NCI-H1105 treated with DMSO at 0.1 percent for 48 hours (cell line): Measurements from ENCODE around the gene FOXL2.

Experiments
- DNase-seq: peaks from one replicate; lab custom pipeline; 2025; lab: John Stamatoyannopoulos, UW

The FOXL2 gene

DNA sequence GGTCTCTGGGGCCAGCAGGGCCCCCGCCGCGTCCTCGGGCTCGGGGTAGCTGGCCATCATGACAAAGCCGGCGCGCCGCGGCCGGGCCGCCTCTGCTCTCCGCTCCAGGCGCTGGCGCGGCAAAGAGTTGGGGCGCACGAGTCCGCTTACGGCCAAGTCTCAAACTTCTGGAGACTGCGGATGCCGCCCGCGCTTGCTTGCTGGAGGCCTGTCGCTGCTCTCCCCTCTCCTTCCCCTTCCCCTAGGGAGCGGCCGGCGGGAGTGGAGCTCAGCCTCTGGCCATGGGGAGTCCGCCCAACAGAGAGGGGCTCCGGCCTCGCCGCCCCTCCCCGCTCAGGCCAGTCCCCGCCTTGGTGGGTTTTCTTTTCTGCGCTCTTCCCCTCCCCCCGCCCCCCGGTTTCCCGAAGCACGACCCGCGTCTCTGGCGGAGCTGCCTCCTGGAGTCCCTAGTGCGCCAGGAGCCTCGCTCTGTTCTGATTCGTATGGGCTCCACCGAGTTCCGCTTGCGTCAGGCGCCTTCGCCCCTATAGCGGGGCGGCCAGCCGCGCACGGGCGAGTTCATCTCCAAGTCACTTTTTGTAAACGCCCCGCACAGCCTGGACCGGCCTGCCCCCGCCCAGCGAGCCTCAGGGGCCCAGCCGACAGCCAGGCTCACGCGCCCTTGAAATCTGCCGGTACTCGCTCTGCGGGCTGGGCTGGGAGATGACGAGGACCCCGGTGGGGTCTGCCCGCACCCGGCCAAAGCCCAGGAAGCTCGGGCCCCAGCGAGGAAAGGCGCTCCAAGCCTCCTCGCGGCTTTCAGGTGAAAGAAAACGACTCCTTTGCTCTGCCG lies at the start of gene FOXL2, which contains the start of gene FOXL2NB:
FOXL2 (minus strand) TSS at position 475 of the 832 bp plus-strand sequence; CDS start at position 60, 415 bp downstream.
FOXL2NB (plus strand) TSS at position 555 of the 832 bp plus-strand sequence; CDS start at position 703, 148 bp downstream.
- peak; percentile 47 for DNase-seq

DNA sequence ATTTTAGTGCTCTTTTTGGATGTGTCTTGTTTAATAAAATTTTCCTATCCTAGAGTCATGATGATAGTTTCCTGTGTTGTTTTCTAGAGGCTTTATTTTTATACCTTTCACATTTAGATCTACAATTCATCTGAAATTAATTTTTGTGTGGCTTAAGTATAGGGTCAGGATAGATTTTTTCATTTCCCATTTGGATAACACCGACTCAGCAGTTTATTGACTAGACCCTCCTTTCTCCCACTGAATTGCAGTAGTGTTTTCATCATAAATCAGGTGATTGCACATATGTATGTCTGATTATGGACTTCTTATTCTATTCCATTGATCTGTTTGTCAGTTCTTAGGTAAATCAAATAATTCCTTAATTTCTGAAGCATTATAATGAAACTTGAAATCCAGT lies 48.8 kb upstream of the FOXL2 start:
- DNase-seq, result no peak

DNA sequence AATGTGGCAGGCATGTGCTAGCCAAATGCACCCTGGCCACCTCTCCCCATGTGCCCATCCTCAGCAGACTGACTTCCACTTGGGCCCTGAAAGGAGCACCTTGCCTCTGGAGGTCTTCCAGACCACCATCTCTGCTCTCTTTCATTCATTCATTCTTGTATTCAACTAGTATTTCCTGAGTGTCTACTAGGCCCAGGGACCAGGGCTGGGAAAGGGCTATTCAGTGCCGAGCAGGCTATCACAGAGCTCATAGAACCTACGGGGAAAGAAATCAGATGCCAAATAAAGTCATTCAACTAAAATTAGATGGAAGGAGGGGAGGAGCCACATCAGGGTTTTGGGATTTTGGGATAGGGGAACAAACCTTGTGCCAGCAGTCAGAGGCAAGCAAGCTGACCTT lies 40.2 kb upstream of the FOXL2 start:
- DNase-seq, result no peak

DNA sequence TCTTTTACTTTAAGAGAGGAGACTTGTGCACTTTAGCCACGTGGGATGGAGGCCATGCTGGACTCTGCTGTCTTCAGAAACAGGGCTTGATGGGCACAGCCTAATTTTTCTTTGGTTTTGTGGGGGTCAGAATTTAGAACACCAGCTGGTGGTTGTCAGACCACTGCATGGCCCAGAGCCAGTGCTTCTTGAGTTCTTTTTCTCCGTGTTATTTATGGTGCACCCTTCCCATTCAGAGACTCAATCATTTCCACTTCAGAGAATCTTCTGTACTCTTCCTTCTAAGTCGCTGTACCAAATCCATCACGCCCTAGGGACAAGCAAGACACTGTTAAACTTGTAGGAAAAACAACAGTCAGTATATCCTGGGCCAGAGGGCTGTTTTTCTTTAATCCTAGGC lies 39.0 kb upstream of the FOXL2 start:
- no peak for DNase-seq

- DNase-seq, result no peak
Measured at GRCh38 chr3:138984816-138985215, 37.9 kb upstream of the FOXL2 start.

- DNase-seq, result no peak
Measured at GRCh38 chr3:138976047-138976446, 29.1 kb upstream of the FOXL2 start.

GRCh38 chr3:138975351-138975750 lies 28.4 kb upstream of the FOXL2 start:
- DNase-seq, result no peak

DNA sequence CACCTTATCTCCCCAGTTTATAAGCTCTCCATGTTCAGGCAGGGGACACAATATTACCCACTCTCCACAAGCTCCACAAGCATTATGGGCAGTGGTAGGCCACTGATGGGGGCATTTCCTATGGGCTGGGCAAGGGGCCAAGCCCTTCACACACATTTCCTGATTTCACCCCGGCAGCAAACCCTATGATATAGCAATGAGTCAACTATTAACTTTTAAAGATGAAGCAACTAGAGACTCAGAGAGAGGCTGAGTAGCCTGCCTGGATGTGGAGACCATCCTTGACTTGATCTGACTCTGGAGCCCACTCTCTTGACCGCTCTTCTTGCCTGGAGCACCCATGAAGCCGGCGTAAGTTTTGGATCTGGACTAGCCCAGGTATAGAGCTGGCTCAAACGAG lies 27.5 kb upstream of the FOXL2 start:
- no peak for DNase-seq

GRCh38 chr3:138972941-138973340 lies 26.0 kb upstream of the FOXL2 start:
- DNase-seq, result no peak

DNA sequence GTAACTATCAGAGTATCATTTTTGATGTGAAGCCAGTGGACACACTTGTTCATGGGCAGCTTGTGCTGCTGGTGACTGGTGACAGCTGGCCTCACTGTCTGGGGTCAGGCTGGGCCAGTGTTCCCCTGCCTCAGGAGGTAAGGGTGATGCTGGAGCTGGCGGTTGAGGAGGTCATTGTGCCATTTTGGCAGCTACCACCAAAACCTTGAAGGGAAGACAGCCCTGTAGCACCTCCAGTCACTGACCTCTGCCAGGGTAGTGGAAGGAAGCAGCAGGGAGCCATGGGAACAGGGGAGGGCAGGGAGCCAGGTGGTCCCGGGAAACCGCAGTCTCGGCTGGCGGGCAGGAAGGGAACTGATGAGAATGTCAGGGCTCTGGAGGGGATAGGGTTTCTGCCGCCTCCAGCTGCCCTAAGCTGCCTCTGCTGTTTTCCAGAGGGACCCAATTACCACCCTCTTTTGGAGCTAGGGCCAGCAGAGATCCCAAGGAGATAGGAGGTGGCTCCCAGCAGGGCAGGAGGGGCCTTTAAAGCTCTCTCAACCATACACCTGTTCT lies 24.9 kb upstream of the FOXL2 start:
- DNase-seq, result no peak

- no peak for DNase-seq
Measured at GRCh38 chr3:138964923-138965322, 18.0 kb upstream of the FOXL2 start.

- DNase-seq, result no peak
Measured at GRCh38 chr3:138964264-138964663, 17.3 kb upstream of the FOXL2 start.

- no peak for DNase-seq
Measured at GRCh38 chr3:138962854-138963560, 16.1 kb upstream of the FOXL2 start.

DNA sequence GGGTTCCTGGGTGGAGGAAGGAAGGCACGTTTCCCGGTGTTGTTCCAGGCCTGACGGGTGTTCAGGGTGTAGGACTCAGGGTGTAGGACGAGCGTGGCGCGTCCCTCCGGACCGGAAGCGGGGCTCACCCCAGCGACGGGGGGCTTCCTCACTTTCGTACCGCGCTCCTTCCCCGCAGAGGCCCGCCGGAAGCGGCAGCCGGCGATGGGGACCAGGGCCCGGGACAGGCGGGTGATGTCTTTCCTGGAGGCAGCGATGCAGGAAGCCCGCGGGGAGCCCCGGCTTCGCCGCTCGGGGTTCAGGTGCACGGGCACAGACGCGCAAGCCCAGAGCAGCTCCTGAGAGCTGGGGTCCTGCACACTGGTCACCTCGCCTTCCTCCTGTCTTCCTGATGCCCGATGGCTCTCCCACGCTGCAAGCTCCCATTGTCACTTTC lies 13.5 kb upstream of the FOXL2 start:
- DNase-seq, result no peak

DNA sequence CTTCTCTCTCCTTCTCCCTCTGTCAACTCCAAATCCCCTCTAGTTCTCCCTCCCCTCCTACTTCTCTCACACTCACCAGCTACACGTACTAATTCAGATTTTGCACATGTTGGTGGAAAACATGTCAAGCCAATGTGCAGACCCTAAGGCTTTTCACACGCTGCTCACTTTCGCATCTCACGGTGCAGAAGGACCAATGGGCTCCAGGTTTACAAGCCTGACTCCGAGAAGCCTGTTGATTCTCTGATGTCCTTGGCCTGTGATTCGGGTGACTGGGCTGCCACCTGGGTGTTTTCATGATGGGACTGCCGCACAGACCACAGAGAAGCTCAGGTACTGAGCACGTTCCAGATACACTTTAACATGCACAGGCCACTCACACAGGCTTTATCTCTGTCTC lies 3.8 kb upstream of the FOXL2 start:
- DNase-seq, result no peak

- DNase-seq, result peak; percentile 45
Measured at GRCh38 chr3:138950006-138950644, 3.2 kb upstream of the FOXL2 start.

- no peak for DNase-seq
Measured at GRCh38 chr3:138949445-138950005, 2.6 kb upstream of the FOXL2 start.

DNA sequence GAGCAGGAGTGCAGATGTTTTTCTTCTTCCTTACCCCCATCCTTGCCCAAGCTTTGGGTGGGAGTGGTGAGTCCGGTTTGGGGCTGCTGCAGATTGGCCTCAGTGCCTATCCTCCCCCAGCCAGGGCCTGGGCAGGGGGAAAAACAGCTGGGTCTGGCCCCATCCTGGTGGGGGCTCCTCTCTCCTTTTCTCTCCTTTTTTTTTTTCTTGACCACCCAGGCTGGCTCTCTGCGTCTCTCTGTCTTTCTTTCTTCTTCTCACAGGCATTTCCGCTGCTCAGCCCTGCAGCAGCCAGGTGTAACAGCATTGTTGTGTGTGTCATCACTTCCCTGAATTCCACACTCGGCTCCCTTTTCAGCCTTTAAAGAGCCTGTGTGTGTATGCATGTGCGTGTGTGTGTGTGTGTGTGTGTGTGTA lies 2.1 kb upstream of the FOXL2 start:
- DNase-seq, result no peak

DNA sequence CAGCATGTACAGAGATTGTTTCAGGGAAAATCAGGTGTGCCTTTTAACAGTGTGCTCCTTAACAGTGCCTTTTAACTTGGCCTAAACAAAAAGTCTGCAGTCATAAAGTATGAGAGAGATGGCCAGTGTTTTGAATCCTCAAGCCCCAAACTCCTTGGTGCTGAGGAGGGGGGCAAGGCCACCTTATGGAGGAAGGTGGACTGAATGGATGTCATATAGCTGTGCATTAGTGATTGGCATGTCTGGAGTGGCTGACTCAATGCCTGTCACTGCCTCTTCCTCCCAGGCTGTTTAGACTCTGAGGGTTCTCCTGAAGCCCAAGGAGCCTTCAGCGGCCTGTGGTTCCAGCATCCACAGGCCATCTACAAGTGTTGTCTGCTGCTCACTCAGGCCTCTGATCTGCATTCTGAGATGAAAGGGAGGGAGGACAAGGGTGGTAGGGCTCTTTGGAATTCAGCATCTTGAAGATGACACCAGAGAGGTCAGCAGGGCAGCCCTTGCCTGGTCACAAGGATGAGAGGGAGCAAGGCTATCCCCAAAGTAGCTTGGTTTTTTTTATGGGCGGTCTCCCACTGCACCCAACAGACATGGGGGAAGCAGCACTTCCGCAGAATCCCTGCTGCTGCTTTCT lies 1.5 kb upstream of the FOXL2 start:
- no peak for DNase-seq

DNA sequence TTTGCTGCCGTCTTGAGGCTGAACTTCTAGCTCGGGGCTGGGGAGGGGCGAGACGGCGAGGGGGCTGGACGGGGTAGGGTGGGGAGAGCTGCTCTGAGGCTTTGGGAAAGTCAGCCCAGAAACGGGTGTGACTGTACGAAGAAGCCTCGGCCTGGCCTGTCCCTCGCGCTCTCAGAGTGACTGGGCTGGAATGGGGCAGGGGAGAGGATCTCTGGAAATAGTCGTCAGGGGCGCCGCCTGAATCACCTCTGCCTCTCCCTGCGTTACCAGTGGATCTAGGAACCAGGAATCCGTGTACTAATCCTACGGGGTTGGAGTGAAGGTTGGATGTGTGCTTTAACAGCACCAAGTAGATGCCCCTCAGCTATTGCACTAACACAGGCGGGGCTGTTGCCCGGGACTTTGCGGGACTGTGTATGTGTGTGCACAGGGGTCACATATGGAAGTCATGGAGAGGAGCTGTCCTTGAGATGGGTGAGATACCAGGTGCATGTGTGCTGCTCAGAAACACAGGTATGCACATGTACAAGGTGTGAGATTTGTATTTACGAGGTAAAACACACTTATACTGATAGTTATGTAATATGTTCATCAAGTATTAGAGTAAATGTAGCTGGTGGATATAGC lies 671 bp upstream of the FOXL2 start:
- no peak for DNase-seq
